Measurements from ENCODE around the gene BLM.

GRCh38 chr15:90864507-90864906 is 147.4 kb downstream of the BLM start:
- TF ChIP-seq, protein P1, sequence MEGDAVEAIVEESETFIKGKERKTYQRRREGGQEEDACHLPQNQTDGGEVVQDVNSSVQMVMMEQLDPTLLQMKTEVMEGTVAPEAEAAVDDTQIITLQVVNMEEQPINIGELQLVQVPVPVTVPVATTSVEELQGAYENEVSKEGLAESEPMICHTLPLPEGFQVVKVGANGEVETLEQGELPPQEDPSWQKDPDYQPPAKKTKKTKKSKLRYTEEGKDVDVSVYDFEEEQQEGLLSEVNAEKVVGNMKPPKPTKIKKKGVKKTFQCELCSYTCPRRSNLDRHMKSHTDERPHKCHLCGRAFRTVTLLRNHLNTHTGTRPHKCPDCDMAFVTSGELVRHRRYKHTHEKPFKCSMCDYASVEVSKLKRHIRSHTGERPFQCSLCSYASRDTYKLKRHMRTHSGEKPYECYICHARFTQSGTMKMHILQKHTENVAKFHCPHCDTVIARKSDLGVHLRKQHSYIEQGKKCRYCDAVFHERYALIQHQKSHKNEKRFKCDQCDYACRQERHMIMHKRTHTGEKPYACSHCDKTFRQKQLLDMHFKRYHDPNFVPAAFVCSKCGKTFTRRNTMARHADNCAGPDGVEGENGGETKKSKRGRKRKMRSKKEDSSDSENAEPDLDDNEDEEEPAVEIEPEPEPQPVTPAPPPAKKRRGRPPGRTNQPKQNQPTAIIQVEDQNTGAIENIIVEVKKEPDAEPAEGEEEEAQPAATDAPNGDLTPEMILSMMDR (conservative IDR thresholded peaks at IDR 0.05; ENCODE audit: low read depth, low read length): no peak
- no peak for TF ChIP-seq EZH2 (IDR thresholded peaks at IDR 0.05; ENCODE audit: borderline replicate concordance, low read depth, low read length, poor library complexity, severe bottlenecking)
